ENCODE measurements around the gene TNFRSF21. TPM values are rescaled to one million over a fixed set of nuclear protein-coding genes. Genes with fewer than 3 reads are reported as not detected.

TNFRSF21 gene
- total and polyA plus RNA-seq, 10 of the 15 experiments (the other 5 are each of a cell fraction or from before 2014, with no cell fraction given): 0.09 to 1.0 (median 0.27) TPM

GRCh38 chr6:47355496-47355895 is 45.8 kb upstream of the TNFRSF21 start:
- CTCF ChIA-PET: interaction anchor here (1.6 kb wide), 1 partner anchor 8 kb away, joined by 5 read pairs; no protein-coding TSS in a partner anchor
- Histone ChIP-seq H3K27me3 (replicated peaks in 1 of 2; ENCODE audit: control insufficient read depth in 2 of 2, insufficient read depth in 2 of 2, low read length in 1 of 2) (no peaks in the 10 kb centered on the region; a peak in 1 of 4 replicates), H3K27ac (ENCODE audit: control insufficient read depth, insufficient read depth) (no peak overlapping the region), H3K9me3 (replicated peaks; ENCODE audit: control insufficient read depth, insufficient read depth, low read length) (no peaks in the 10 kb centered on the region), H3K4me3 (no peak overlapping the region), H3K4me1 (ENCODE audit: control insufficient read depth, insufficient read depth, low read length) (peaks cover 9% of the 10 kb centered on the region), H3K79me2 (ENCODE audit: control insufficient read depth, insufficient read depth, low read length) (no peaks in the 10 kb centered on the region), H4K20me1 (ENCODE audit: control insufficient read depth, insufficient read depth) (no peaks in the 10 kb centered on the region), H3K9ac (ENCODE audit: control insufficient read depth, insufficient read depth, low read length) (no peak overlapping the region), H3K36me3 (ENCODE audit: control insufficient read depth in 2 of 2, insufficient read depth in 2 of 2, low read length in 1 of 2) (no peaks in the 10 kb centered on the region), H3K4me2 (ENCODE audit: control insufficient read depth, insufficient read depth) (no peak overlapping the region), H2AFZ (ENCODE audit: control insufficient read depth, low read depth, low read length) (no peak overlapping the region)
- in situ Hi-C loops (cut with MboI) (no loop called here), intact Hi-C loops (cut with micrococcal nuclease; ENCODE audit: unreplicated experiment) (no loop called here)
- ATAC-seq (no peak), FAIRE-seq (no peak), DNase-seq (ENCODE audit: low read depth, low spot score) (no peak)
- POLR2A ChIA-PET: no interaction called here
- no TSS peak for BruUV-seq (replicated peaks)
- SMC1A ChIA-PET (ENCODE audit: uncharacterized antibody, unreplicated experiment): interaction anchor here (0.9 to 1.8 kb wide), 2 partner anchors 8 to 13 kb away, joined by 3 to 5 read pairs; no protein-coding TSS in a partner anchor
- RAD21 ChIA-PET (ENCODE audit: unreplicated experiment): no interaction called here
- TF ChIP-seq SREBF2 (IDR thresholded peaks at IDR 0.05; ENCODE audit: low read length) (no peak), USF1 (IDR thresholded peaks at IDR 0.05; ENCODE audit: borderline replicate concordance, extremely low read length, insufficient read depth, low read depth, low read length) (no peak), POLR2A (IDR thresholded peaks at IDR 0.05; ENCODE audit: low read depth, low read length) (no peak), GATAD2B (conservative IDR thresholded peaks at IDR 0.05; ENCODE audit: low read depth) (no peak), CUX1 (IDR thresholded peaks at IDR 0.05; ENCODE audit: insufficient replicate concordance, low read depth, low read length) (no peak), REST (IDR thresholded peaks at IDR 0.05; ENCODE audit: low read depth, low read length) (no peak), CHD4 (IDR thresholded peaks at IDR 0.05) (no peak), PBX3 (IDR thresholded peaks at IDR 0.05; ENCODE audit: insufficient replicate concordance, low read depth, low read length) (no peak), E2F8 (IDR thresholded peaks at IDR 0.05; ENCODE audit: low read depth, partially characterized antibody) (no peak), HDAC6 (IDR thresholded peaks at IDR 0.05; ENCODE audit: unreplicated experiment) (no peak), BCL11A (IDR thresholded peaks at IDR 0.05; ENCODE audit: low read depth, low read length) (no peak)
